HG02678 (cell line): ENCODE data around the gene RNASEH2B.

Experiments
- ATAC-seq: cut with Tn5 transposase; IDR thresholded peaks from one replicate; pipeline ENCODE4 v1.9.1; 2021; ENCODE audit warnings: mild to moderate bottlenecking, moderate library complexity; ENCODE audit not compliant: unreplicated experiment

The RNASEH2B gene

DNA sequence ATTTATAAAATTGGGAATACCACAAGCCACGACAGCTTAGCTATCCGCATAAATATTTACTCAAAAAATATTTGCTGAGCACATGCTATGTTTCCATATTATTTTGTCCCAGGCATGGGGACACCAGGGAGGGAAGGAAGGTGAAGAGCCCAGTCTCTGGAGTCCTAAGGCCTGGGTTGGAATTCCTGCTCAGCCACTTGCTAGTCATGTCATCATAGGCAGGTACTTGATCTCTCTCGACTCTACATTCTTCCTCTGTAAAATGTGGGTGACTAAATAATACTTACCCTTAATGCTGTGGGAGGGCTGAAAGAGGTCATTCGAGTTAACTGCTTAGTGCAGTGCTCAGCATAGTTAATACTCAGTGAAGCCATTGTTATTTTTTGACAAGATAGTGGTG lies 4.3 kb upstream of the RNASEH2B start:
- ATAC-seq, result no peak

DNA sequence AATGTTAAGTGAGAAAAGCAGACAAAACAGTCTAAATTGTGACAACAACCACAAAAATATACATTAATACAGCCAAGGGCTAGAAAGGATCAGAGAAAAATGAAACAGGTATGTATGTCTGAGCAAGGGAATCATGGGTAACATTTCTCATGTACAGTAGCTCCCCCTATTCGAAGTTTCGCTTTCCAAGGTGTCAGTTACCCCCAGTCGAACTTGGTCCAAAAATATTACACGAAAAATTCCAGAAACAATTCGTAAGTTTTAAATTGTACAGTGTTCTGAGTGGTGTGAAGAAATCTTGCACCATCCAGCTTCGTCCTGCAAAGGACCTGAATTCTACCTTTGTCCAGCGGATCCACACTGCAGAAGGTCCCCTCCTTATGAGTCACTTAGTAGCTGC lies 1.8 kb upstream of the RNASEH2B start:
- no peak for ATAC-seq

DNA sequence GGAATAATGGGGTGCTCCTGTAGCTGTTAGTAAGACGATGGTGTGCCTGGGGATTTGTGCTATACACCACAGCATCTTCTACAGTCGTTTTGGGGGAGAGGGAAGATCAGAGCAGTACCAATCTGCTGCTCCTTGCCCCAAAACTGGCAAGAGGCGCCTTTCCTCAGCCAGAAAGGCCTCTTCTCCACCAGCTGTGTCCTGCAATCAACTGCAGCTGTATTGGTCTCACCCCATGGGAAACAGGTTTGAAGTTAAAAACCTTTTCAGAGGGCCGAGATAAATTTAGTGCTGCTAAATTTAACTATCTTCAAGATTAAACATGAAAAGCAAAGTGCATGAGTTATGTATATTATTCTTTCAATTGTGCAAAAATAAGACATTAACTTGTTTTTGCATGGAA lies 1.2 kb upstream of the RNASEH2B start:
- ATAC-seq, result no peak

DNA sequence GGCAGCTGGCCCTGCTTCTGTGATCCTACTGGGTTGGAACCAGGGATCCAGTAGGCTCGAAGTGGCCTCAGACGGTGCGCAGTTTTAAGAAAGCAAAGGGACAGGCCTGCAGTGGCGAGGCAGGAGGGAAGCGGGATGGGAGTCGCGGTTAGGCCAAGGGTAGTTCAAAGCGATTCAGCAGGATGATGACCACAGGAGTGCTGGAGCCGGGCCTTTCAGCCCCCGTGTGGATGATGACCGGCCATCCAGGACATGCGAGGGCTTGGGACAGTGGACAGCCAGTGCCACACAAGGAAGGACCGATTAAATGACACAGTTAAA lies 854 bp downstream of the RNASEH2B start:
- peak; percentile 0 for ATAC-seq

GRCh38 chr13:50911081-50911631 lies 1.6 kb downstream of the RNASEH2B start:
- no peak for ATAC-seq

DNA sequence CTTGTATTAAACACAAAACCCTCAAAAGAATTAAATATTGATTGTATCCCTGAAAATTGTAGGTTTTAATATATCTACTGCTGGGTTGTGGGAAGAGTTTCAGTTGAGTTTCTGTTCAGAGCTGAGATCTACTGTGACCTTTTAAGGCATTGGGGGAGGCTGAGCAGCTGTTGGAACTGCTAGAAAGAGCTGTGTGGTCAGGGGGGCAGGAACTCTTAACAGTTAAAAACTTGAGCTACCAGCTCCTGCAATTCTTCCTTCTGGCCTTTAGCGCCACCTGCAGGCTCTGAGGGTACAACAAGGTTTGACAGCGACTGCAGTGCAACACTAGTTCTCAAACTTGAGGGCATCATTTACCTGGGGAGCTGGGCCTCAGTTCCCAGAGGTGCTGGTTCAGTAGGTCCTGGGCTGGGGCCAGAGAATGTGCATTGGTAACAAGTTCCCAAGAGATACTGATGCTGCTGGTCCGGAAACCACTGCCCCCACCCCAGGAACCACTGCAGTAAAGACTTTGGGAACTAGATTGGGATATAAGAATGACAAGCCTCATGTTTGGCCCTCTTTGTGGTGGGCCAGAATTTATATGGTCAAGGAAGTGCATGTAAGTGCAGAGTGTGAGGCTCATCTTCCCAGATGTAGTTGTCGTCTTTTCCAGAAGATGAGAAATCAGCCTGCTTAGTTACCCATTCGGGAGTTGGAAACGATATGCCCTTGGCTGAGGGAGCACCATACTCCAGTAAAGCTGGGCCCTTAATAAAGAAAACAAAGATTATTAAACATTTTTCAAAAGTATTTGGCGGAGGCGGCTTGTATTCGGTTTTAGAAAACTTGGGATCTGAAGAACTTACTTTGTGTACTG lies 2.6 kb downstream of the RNASEH2B start:
- peak; percentile 53 for ATAC-seq

DNA sequence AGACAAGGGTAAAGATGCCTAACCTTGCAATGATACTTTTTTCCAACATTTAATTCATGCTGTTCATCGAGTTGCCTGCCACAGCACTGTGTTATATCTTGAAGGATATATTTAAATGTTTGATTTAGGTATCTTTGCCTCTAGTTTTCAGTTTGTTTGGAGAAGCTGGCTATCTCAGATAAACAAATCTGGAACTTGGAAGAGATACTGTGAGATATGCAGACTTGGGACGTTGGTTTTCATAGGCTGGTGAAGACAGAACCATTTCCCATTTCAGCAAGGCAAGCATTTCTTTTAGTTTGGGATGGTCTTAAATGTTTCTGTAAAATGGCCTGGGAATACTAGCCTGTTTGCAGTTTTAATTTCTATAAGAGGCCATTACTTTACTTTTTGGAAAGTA lies 3.3 kb downstream of the RNASEH2B start:
- ATAC-seq, result no peak

- no peak for ATAC-seq
Measured at GRCh38 chr13:50914176-50914700, 4.6 kb downstream of the RNASEH2B start.

- peak; percentile 26 for ATAC-seq
Measured at GRCh38 chr13:50914848-50915247, 5.3 kb downstream of the RNASEH2B start.

DNA sequence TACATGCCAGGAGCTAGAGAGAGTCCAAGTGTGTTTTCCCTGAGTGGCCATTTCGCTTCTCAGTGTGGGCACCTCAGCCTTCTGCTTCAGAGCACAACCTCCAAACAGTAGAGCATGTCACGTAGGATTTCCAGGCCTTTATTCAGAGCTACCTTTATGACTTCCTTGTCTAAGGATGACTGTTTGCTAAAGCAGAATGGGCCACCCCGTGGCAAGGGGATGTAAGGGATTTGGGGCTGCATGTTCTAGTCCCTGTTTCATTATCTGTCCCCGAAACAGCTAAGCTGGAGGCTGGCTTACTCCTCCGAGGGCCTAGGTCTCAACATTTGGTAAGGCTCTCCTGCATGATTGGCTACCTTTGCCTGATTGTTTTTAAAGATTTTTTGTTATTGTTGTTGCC lies 6.0 kb downstream of the RNASEH2B start:
- no peak for ATAC-seq

GRCh38 chr13:50916701-50917184 lies 7.2 kb downstream of the RNASEH2B start:
- ATAC-seq, result no peak

- ATAC-seq, result no peak
Measured at GRCh38 chr13:50917572-50917971, 8.0 kb downstream of the RNASEH2B start.

- no peak for ATAC-seq
Measured at GRCh38 chr13:50918567-50918966, 9.0 kb downstream of the RNASEH2B start.

DNA sequence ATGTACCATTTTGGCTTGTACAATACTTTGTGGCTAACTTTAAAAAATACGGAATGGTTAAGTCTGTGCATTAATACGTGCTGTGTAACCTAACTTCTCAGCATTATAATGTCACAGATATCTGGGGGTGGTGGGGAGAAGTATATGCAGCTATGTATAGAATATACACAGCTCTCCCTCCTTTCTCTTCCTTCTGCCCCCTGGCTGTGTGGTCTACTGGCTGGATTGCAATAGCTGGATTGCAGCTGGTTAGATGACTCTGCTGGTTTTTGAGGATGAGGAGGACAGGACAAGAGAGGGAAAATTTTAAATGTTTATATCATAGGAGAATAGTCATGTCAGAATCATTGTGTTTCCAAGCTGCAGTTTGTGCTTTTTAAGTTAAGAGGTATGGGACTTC lies 9.7 kb downstream of the RNASEH2B start:
- ATAC-seq, result no peak

DNA sequence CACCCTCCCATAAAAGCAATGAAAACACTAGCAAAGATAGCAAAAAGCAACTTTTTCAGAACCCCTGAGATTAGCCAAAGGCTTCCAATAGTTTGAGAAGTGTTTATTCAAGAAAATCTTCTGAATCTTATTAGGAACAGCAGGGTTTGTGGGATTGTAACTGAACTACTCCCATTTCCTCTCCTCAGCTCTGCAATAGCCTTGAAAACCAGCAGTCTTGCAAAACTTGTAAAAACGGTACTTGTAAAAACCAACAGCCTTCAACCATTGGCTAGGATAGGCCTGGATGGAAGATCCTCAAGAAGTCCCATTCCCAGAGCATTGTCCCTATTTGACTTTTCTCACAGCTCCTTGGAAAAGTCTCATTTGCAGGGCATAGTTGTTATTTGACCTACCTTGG lies 12.1 kb downstream of the RNASEH2B start:
- ATAC-seq, result no peak

GRCh38 chr13:50923272-50923671 lies 13.7 kb downstream of the RNASEH2B start:
- no peak for ATAC-seq

- ATAC-seq, result no peak
Measured at GRCh38 chr13:50924025-50924424, 14.4 kb downstream of the RNASEH2B start.

GRCh38 chr13:50927701-50928100 lies 18.1 kb downstream of the RNASEH2B start:
- ATAC-seq, result no peak

GRCh38 chr13:50928102-50928501 lies 18.5 kb downstream of the RNASEH2B start:
- ATAC-seq, result no peak

DNA sequence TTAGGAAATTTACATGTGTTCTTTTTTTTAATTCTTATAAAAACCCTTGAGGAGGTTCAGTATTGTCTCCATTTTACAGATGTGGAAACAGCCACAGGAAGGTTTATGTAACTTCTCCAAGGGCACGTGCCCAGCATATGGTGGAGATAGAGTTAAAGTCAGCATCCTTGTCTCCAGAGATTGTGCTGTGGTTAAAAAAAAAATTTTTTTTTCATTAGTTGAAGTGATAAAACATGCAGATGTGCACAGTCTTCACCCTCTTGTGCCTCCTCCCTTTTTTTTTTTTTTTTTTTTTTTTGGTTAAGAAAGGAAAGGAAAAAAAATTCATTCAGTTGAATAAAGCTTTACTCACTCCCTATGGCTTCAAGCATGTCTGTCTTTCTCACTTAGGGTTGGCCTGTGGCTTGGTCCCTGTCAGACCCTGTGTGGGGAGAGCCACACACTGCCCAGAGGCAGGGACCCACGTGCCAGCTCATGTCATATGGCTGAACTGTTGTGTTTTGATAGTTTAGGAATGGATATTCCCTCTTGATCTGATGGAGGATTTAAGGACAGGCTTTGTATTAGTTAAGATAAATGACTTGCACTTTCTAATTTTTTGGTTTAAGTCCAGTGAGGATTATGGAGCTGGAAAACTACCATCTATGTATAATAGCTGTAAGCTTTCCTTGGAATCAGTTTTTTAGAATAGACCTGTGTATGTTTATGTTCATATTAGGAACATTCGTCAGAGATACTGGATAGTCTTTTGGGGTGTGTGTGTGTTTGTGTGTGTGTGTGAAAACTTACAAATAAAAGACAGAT lies 19.3 kb downstream of the RNASEH2B start:
- no peak for ATAC-seq

DNA sequence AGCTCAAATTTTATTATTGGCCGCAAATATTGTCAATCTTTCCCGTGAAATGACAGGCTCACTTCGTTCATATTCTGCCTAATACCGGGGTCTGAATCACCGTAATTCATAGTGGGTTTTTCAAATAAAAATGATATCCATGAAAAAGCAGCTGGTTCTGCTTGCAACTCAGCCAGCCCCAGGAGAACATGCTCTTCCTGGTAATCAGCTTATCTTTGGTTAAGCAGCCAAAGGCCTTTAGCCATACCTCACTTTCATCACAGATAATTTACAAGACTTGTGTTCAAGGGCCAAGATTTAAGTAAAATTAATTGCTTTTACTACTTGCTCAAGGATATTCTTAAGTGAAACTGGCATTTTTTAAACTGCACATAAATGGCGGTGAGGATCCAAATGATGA lies 22.5 kb downstream of the RNASEH2B start:
- no peak for ATAC-seq
